ENCODE measurements around the gene GPC6.

GRCh38 chr13:94333131-94333820 lies 1106.7 kb downstream of the GPC6 start:
- TF ChIP-seq SP1 (IDR thresholded peaks at IDR 0.05), result no peak
- no peak for TF ChIP-seq FOXK2 (IDR thresholded peaks at IDR 0.05)
- no peak for TF ChIP-seq SUZ12 (IDR thresholded peaks at IDR 0.05)
- TF ChIP-seq HDGF (IDR thresholded peaks at IDR 0.05; ENCODE audit: borderline replicate concordance), result no peak
- TF ChIP-seq BHLHE40 (IDR thresholded peaks at IDR 0.05; ENCODE audit: borderline replicate concordance), result no peak
- TF ChIP-seq L3MBTL2 (conservative IDR thresholded peaks at IDR 0.05), result no peak
- no peak for TF ChIP-seq FOXM1 (IDR thresholded peaks at IDR 0.05; ENCODE audit: borderline replicate concordance)
- TF ChIP-seq ELF4 (IDR thresholded peaks at IDR 0.05), result no peak
- TF ChIP-seq ARNT (IDR thresholded peaks at IDR 0.05), result no peak
- no peak for TF ChIP-seq FOXA1 (IDR thresholded peaks at IDR 0.05)
